ENCODE measurements around the gene LPP.
A peak's percentile ranks its signal among the peaks of the same experiment; 100 is the strongest.
"Not testable (repeated sequence)": the region's sequence is repeated elsewhere in the genome, so short reads cannot be mapped to it uniquely, and the experiment has no call there.

Gene LPP, protein sequence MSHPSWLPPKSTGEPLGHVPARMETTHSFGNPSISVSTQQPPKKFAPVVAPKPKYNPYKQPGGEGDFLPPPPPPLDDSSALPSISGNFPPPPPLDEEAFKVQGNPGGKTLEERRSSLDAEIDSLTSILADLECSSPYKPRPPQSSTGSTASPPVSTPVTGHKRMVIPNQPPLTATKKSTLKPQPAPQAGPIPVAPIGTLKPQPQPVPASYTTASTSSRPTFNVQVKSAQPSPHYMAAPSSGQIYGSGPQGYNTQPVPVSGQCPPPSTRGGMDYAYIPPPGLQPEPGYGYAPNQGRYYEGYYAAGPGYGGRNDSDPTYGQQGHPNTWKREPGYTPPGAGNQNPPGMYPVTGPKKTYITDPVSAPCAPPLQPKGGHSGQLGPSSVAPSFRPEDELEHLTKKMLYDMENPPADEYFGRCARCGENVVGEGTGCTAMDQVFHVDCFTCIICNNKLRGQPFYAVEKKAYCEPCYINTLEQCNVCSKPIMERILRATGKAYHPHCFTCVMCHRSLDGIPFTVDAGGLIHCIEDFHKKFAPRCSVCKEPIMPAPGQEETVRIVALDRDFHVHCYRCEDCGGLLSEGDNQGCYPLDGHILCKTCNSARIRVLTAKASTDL

DNA sequence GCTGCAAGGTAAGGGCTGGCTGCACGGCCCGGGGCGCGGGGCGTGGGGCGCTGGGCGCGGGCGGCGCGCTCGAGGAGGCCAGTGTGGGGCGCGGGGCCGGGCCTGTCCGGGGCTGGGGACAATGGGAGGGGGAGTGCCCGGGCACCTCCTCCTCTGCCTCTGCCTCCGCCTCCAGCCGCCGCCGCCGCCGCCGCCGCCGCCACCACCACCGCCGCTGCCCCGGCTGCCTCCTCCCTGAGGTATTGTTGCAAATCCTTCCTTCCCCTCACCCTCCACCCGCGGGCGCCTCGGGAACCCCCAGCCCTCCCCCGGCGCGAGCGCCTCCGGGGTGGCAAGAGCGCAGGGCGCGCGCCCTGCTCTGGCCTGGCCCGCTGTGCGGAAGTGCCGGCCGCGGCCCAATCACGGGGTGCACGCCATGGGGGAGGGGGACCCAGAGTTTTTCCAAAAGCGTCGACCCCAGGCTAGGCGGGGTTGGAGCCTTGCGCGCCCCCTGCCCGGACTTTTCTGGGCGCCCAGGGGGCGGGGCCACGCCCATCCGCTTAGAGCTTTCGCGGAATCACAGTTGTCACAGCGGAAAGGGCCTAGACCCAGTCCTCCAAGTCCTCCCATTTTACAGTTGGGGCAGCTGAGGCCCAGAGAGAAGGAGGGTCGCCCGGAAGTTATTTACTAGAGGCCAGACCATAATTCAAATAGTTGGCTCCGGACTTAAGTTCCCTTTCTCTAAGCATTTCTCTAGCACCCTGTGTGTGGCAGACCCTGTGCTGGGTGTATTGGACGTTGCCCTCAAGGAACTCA, at the start of gene LPP:
Gene LPP, plus strand, starts transcription at position 144 of the 795 bp plus-strand sequence. CDS start 251,964 bp downstream, outside the sequence.
- DNase-seq = peak; percentile 80

DNA sequence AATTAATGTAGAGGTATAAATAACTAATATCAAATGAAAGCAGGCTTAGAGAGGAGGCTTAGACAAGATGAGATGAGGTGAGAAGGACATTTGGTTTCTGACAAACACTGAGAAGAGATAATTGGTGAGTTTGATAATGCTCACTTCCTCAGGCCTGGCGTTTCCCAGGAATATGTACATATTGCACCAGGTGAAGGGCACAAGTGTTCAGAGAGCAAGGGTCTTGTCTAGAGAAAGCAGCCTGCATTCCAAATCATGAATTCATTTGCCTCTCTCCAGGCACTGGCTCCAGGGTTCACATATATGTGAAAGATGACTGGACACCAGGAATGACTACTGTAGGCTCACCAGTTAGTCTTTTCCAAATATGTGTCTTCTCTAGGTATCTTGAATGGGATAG, 48.0 kb upstream of the LPP start:
- DNase-seq = no peak

DNA sequence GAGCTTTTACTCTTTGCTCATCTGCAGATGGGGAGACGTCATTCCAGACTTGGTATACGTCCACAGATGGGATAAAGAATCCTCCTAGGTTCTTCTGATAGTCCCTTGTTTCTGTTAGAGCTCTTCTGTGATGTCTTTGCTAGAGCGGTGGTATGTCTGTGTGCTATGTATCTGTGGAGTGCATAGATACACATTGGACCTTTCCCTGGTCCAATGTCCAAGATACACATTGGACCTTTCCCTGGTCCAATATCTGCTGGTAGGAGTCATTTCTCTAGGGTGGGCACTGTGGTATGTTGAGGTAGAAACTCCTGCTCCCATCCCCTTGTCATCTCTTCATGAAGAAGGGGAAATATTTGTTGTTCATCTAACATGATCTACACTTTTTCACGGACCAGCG, 47.5 kb upstream of the LPP start:
- DNase-seq = no peak

DNA sequence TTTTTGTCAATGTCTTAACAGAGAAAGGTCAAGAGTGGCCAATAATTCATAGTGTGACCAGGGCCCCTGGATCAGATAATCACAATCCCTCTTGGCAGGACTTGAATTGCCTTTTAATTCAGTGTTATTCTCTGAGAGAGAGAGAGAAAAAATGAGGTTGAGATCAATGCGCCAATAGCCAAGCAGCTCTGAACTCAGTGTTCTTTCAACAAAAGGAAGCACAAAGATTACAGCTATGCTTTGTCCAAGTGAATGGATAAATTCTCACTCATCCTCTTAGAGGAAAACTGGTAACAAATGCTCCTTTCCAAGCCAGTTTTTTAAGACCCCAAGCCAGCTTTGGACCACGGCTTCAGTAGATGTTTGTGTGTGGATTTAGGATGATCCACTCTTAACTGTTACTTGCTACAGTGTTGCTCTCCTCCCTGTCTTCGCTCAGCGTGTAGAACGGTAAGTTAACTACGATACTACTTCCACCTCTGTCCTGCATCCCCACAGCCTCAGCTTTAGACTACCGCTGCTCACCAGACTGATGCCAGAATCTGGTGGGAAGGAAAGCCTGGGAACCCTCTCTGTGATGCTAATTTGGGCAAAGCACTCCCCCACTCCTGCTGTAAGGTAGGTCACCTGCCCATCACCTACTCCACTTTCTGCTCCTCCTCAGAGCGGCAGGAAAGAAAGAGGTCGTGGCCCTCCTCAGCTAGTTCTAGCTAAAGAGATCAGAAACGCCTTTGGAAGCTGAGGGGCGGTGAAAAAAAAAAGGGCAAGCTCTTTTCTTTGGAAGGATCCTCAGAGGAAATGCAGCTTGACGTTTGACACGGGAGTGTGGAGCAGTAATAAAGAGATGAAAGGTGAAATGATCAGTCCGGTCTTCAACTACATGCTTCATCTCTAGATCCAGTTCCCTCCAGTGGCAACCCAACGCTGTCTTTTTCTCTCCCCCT, 46.8 kb upstream of the LPP start:
- DNase-seq = peak; percentile 12

DNA sequence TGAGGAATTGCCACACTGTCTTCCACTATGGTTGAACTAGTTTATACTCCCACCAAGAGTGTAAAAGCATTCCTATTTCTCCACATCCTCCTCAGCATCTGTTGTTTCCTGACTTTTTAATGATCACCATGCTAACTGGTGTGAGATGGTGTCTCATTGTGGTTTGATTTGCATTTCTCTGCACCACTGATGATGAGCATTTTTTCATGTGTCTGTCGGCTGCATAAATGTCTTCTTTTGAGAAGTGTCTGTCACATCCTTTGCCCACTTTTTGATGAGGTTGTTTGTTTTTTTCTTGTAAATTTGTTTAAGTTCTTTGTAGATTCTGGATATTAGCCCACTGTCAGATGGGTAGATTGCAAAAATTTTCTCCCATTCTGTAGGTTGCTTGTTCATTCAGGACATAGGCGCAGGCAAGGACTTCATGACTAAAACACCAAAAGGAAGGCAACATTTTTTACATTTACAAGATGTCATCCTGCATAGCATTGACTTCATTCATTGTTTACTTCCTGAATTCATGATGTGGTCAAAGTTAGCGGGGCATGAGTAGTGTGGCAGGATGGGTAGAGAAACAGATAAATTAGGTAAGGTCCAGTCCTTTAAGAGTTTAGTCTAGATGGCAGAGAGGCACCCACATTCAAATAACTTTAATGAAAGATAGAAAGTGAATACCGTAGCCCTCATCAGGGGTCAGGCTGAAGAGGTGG, 45.1 kb upstream of the LPP start:
- DNase-seq = no peak

DNA sequence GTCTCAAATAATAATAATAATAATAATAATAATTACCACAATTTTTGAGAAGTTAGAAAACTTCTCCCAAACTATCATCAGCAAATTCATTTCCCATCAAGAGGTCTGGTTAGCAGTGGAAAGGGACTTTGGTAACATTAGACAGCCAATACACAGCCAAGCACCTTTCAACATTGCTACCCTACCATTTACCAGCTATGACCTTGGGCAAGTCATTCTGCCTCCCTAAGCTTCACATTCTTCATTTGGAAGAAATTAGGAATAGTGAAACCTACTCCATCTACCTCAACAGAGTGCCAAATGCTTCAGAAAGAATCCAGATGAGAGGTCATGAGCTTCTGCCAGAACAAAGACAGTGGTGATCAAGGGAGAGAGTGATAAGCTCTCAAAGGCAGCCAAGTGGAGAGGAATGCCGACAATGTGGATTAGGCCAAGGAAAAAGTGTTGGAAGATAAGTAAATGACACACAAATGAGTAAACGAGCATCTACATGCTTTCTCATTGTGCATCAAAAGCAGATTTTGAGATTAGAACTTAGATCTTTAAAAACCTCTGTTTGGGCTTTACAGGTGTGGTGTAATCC, 42.9 kb upstream of the LPP start:
- no peak for DNase-seq

DNA sequence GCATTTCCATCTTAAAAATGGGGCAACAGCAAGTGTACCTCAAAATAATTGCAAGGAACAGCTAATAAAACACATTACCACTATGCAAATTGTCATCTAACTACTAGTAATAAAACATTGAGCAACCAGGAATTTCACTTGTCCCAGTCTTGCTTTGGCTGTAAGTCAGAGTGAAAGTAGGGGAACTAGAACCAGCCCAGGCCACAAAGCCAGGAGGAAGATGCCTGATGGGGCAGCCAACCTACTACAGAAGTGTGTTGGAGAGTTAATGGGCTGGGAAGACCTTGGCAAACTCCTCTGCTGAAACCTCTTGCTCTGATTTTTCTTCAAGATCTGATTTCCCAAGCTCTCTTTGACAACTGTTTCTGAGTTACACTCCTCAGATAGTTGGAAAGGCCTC, 40.2 kb upstream of the LPP start:
- no peak for DNase-seq

DNA sequence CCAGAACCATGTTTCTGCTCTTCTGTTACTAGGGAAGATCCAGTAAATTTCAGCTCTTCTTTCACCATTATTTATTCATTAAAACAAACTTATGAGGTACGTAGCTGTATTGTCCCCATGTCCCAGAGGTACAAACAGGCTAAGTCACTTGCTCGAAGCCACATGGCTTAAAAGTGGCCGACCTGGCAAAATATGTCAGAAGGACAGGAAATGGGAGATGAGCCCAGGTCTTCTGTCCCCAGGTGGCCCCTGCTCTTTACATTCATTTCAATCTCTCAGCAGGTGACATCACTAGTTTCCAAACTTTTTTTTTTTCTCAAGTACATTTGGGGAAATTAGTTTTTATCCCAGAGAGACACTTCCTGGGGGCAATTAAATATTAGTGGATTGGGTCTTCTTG, 34.1 kb upstream of the LPP start:
- DNase-seq = no peak

DNA sequence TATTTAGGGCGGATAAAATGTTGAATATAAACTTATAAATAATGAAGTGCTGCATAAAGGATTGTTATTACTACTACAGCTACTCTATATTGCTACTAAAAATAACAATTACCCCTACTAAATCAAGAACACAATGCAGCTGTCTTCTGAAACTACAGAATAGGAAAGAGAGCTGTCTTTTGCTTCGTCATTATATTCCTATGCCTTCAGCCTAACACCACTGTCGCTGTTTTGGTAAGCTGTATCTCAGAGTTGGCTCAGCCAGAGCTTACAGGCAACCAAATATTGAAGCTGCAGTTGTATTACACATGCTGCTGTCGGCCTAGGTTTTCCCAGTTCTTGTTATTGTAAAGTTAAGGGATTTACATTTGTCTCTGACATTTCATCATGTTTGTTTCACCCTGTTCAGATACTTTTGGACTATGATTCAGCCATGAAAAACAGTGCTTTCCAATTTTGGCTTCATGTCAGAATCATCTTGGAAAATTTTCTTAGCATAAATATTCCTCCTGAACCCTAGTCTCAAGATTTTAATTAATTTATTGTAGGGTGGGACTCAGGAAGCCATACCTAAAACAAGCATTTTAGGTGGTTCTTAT, 31.3 kb upstream of the LPP start:
- DNase-seq = no peak

DNA sequence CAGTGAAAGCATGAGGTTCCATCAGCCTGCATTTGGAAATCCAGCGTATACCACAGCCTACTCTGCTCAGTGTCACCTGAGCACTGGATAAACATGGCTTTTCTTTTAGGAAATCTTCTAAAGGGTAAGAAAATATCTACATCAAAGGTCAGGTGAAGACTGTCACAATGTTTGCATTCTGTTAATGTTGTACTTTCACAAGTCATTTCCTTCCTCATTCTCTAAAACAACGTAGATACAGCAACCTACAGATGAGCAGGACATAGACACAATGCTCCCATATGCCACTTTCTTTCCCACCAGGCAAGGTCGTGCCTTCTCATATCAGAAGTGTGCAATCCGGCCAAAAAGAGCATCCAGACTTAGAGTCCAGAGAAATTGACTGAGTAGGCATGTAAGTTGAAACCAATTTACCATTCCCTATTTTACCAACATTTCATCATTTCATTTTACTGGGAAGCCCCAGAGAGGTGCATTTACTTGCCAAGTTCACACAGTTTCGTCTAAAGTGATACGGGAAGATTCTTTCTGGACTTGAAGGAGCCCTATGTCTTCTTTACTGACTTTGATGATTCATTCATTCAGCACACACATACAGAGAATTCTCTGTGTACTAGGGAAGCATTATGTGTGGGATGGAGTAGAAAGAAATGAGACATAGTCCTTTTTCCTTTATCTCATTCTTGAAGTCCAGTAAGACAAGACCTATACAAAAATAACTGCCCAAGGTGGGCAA, 30.6 kb upstream of the LPP start:
- DNase-seq = no peak

DNA sequence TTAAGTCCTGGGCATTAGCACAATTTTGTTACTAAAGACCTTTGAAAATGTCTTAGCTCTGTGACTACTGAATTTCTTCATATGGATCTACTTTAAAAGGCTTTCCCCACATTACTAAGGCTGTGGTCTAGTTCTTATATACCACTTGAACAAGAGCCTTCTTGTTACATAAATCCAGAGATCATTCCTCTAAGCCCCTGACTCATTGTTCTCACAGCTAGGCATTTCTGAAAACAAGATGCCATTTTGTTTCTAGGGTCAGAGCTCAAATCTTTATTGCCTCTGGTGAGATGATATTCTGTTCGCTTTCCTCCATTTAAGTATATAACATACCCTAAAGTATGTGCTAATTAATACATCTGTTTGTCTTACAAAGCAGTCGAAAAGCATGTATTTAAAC, 29.8 kb upstream of the LPP start:
- DNase-seq = no peak

DNA sequence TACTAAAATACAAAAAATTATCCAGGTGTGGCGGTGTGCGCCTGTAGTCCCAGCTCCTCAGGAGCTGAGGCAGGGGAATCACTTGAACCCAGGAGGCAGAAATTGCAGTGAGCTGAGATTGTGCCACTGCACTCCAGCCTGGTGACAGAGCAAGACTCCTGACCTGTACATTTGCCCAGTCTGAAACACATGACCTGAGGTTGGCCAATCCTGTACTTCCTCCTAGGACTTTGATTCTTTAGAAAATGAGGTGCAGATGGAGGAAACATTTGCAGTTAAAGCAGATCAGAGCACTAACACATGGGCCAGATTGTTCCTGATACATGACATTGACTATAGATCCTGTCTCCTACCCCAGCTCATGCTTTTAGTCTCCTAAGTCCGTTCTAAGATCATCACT, 28.9 kb upstream of the LPP start:
- DNase-seq = no peak

DNA sequence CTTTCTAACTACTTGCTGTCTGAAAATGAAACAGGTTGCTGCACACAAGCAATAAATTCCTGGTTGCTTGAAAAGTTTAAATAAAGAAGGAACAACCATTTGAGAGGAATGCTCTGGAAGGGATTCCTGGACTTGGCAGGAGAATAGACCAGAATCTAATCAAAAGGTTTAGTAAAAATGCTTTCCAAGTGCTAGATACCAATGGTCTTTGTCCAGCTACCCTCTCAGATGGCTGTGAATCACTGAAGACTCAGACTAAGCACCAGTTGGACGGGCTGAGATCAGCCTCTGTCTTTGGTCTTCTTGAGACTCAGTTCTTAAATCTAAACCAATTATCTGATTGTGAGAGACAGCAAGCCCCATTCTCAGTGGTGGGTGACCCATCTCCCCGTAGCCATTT, 27.7 kb upstream of the LPP start:
- no peak for DNase-seq

DNA sequence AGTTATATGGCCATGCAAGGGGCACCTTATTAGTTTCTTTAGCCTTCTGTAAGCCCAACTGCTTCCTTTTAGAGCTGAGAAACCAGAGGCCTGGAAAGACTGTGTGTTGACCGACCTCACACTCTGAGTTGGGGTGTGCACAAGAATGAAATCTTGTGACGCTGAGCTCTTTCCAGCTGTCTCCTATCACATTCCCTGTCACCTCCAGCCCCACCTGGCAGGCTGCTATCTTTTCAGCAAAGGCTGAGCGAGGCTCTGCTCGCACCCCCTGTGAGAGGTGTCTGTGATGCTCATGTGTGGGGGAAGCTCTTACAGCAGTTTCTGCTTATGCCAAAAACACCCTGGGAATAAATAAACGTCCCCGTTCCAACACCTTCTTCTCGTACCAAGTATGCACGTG, 27.0 kb upstream of the LPP start:
- DNase-seq = no peak

DNA sequence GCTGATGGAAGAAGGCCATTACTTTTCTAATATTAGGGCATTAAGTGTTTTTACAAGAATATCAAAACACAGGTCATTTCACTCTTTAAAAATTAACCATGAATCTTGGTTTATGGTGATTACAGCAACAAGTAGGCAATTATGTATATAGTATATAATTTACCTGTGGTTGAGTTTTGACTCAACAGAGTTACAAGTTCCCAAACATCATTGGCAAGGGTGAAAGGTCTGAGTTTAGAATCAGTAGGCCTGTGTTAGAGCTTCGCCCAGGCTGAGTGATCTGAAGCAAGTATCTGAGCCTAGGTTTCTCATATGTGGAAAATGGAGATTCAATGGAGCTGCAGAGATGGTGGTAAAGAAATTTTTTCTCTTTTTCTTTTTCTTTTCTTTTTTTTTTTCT, 25.1 kb upstream of the LPP start:
- DNase-seq = no peak

DNA sequence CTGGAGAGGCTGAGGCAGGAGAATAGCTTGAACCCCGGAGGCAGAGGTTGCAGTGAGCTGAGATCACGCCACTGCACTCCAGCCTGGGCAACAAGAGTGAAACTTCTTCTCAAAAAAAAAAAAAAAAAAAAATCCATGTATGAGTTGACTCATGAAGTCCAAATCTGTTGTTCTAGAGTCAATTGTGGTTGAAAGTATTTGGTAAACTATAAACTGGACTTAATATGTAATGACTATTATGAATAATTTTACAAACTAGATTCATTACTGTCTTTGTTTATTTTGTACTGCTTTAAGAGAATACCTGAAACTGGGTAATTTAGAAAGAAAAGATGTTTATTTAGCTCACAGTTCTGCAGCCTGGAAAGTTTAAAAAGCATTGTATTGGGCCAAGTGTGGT, 22.9 kb upstream of the LPP start:
- DNase-seq = not testable (repeated sequence)

DNA sequence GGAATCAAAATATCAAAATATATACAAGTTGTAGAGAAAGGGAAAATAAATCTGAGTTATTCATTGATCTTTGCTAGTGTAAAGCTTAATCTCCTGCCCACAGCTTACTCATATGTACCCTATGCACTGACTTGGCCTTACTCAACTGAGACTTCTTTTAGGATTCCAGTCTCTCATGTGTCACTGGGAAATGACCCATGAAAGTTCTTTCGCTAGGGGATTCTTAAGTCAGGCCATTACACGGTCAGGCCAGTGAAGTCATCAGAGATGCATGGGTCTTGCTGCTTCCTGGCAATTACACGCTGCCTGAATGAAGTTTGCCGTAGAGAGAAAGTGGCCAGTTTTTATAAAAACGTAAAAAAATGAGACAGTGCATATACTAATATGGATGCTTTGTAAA, 20.7 kb upstream of the LPP start:
- DNase-seq = no peak

DNA sequence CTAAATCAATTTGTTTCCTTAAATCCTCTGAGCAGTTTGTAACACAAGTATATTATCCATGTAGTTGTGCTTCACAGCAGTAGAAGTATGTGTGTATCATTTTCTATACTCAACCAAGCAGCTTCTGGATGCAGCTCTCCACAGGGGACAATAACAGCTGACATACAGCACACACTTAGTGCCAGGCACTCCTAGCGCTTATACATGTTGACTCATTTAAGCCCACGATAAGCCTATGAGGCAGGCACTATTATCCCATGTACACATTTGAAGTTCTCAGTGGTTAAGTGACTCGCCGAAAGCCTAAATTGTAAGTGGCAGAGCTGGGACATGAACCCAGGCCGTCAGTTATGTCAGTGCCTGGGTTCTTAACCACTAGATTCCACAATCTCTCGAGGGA, 20.3 kb upstream of the LPP start:
- DNase-seq = no peak

DNA sequence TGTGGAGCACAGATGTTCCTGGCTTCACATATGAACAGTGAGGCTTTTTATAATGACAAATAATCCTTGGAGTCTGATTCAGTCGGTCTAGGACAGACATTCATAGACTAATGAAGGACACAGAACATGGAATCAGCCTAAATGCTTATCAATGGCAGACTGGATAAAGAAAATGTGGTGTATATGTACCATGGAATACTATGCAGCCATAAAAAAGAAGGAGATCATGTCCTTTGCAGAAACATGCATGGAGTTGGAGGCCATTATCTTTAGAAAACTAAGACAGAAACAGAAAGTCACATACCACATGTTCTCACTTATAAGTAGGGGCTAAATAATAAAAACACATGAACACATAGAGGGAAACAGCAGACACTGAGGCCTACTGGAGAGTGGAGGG, 19.9 kb upstream of the LPP start:
- no peak for DNase-seq

DNA sequence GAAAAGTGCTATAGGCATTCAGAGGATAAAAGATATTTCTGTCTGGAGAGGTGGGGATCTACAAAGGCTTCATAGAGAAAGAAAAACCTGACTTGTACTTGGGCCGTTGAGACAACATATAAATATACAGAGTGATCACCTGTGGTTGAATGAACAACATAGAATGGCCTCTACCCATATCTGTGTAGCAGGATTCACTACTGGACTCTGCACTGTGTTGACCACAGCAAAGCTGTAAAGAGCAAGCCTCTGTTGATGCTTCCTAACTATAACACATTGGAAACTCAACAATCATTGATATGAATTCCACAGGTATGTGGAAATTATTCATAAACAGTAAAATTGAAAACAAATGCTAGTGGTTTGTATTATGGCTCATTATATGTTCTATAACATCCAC, 19.1 kb upstream of the LPP start:
- DNase-seq = no peak

DNA sequence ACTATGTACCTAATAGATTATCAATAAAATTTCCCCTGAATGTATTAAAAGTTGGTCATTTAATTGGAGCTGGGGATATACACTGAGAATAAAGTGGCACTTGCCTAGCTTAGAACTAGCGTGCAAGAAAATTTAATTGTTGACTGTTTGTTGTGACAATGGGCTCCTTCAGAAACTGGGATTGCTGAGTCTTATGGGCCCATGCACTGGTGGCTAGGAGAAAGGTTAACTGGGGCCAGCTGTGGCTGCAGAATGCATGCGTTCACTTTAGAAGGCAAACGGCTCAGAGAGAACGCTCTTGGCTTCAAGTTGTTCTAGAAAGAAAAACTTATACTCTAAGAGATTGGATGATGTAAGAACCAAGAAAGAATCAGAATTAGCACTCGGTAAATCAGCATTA, 18.7 kb upstream of the LPP start:
- no peak for DNase-seq
